ENCODE results near the gene FBN3.

FBN3 gene

GRCh38 chr19:8089664-8090601, 59.5 kb downstream of the FBN3 start:
- DNase-seq (ENCODE audit: low read depth, low spot score): no peak
- POLR2A ChIA-PET: no interaction called here
- CTCF ChIA-PET: no interaction called here
- no peak overlapping the region for H3K4me3 ChIP-seq (ENCODE audit: low read depth, low read length)
- no peak for TF ChIP-seq CTCF (IDR thresholded peaks at IDR 0.05; ENCODE audit: insufficient read depth, low read length, missing control alignments)

- no peak for DNase-seq (ENCODE audit: low read depth, low spot score)
- no peak overlapping the region for H3K4me3 ChIP-seq (ENCODE audit: low read depth, low read length)
- no peak for TF ChIP-seq CTCF (IDR thresholded peaks at IDR 0.05; ENCODE audit: insufficient read depth, low read length, missing control alignments)
- POLR2A ChIA-PET: no interaction called here
- CTCF ChIA-PET: no interaction called here
Observed at GRCh38 chr19:8088752-8089663, 60.4 kb downstream of the FBN3 start.

- TF ChIP-seq CTCF (IDR thresholded peaks at IDR 0.05; ENCODE audit: insufficient read depth, low read length, missing control alignments): no peak
- ChIA-PET POLR2A (no interaction called here), CTCF (no interaction called here)
- no peak for DNase-seq (ENCODE audit: low read depth, low spot score)
- H3K4me3 ChIP-seq (ENCODE audit: low read depth, low read length): no peak overlapping the region
Observed at GRCh38 chr19:8087876-8088275, 61.5 kb downstream of the FBN3 start.

- no peak for TF ChIP-seq CTCF (IDR thresholded peaks at IDR 0.05; ENCODE audit: insufficient read depth, low read length, missing control alignments)
- CTCF ChIA-PET: no interaction called here
- no peak for DNase-seq (ENCODE audit: low read depth, low spot score)
- H3K4me3 ChIP-seq (ENCODE audit: low read depth, low read length): no peak overlapping the region
- POLR2A ChIA-PET: no interaction called here
Observed at GRCh38 chr19:8086849-8087248, 62.5 kb downstream of the FBN3 start.

- POLR2A ChIA-PET: no interaction called here
- DNase-seq (ENCODE audit: low read depth, low spot score): no peak
Observed at GRCh38 chr19:8085598-8086408, 63.6 kb downstream of the FBN3 start.

More at GRCh38 chr19:8085598-8086408, 63.6 kb downstream of the FBN3 start:
- TF ChIP-seq CTCF (IDR thresholded peaks at IDR 0.05; ENCODE audit: insufficient read depth, low read length, missing control alignments): no peak
- CTCF ChIA-PET: no interaction called here
- no peak overlapping the region for H3K4me3 ChIP-seq (ENCODE audit: low read depth, low read length)
